ENCODE results near the gene MBD3. TPM values are rescaled to one million over a fixed set of nuclear protein-coding genes. Genes with fewer than 3 reads are reported as not detected.
"Not testable (repeated sequence)": the region's sequence is repeated elsewhere in the genome, so short reads cannot be mapped to it uniquely, and the experiment has no call there.

The MBD3 gene
- polyA plus RNA-seq, 2 donors: 50.0 to 72.8 TPM

- WGBS, 2 donors: 91% methylated on average over 24 of the region's 24 CpGs
- no peaks in the 10 kb centered on the region for H3K4me1 ChIP-seq (ENCODE audit: control insufficient read depth in 2 of 2, insufficient read depth in 2 of 2, low read length in 1 of 2)
- no peaks in the 10 kb centered on the region for H3K27me3 ChIP-seq (ENCODE audit: control insufficient read depth in 1 of 2, insufficient read depth in 2 of 2, low read length in 2 of 2)
- H3K4me3 ChIP-seq (ENCODE audit: low read depth in 1 of 2, low read length in 2 of 2): no peak overlapping the region
- peaks cover 0 to 8% of the 10 kb centered on the region in 2 donors for H3K36me3 ChIP-seq (ENCODE audit: control insufficient read depth in 2 of 2, insufficient read depth in 2 of 2, low read length in 1 of 2)
- no peaks in the 10 kb centered on the region for H3K9me3 ChIP-seq (ENCODE audit: control insufficient read depth in 2 of 2, insufficient read depth in 1 of 2, low read depth in 1 of 2, low read length in 1 of 2)
- no peak overlapping the region for H3K27ac ChIP-seq (ENCODE audit: low read depth in 2 of 2, low read length in 1 of 2)
These were observed 37.7 kb downstream of the MBD3 start for GRCh38 chr19:1554968-1555367.

- 87% methylated on average over 10 of the region's 10 CpGs for WGBS, 2 donors
- Histone ChIP-seq H3K27me3 (ENCODE audit: control insufficient read depth in 1 of 2, insufficient read depth in 2 of 2, low read length in 2 of 2) (no peaks in the 10 kb centered on the region), H3K36me3 (ENCODE audit: control insufficient read depth in 2 of 2, insufficient read depth in 2 of 2, low read length in 1 of 2) (peaks cover 0 to 8% of the 10 kb centered on the region in 2 donors), H3K9me3 (ENCODE audit: control insufficient read depth in 2 of 2, insufficient read depth in 1 of 2, low read depth in 1 of 2, low read length in 1 of 2) (no peaks in the 10 kb centered on the region), H3K4me3 (ENCODE audit: low read depth in 1 of 2, low read length in 2 of 2) (no peak overlapping the region), H3K4me1 (ENCODE audit: control insufficient read depth in 2 of 2, insufficient read depth in 2 of 2, low read length in 1 of 2) (no peaks in the 10 kb centered on the region), H3K27ac (ENCODE audit: low read depth in 2 of 2, low read length in 1 of 2) (no peak overlapping the region)
These were observed 39.2 kb downstream of the MBD3 start for GRCh38 chr19:1553415-1553814.

- Histone ChIP-seq H3K27ac (ENCODE audit: low read depth in 2 of 2, low read length in 1 of 2) (no peak overlapping the region), H3K36me3 (ENCODE audit: control insufficient read depth in 2 of 2, insufficient read depth in 2 of 2, low read length in 1 of 2) (peaks cover 0 to 6% of the 10 kb centered on the region in 2 donors), H3K4me1 (ENCODE audit: control insufficient read depth in 2 of 2, insufficient read depth in 2 of 2, low read length in 1 of 2) (no peaks in the 10 kb centered on the region), H3K27me3 (ENCODE audit: control insufficient read depth in 1 of 2, insufficient read depth in 2 of 2, low read length in 2 of 2) (no peaks in the 10 kb centered on the region), H3K9me3 (ENCODE audit: control insufficient read depth in 2 of 2, insufficient read depth in 1 of 2, low read depth in 1 of 2, low read length in 1 of 2) (no peaks in the 10 kb centered on the region), H3K4me3 (ENCODE audit: low read depth in 1 of 2, low read length in 2 of 2) (no peak overlapping the region)
- WGBS, 2 donors: 80 to 82% methylated on average over 17 of the region's 17 CpGs
These were observed 41.3 kb downstream of the MBD3 start for GRCh38 chr19:1551068-1552040.

- 79 to 82% methylated on average over 4 of the region's 4 CpGs for WGBS, 2 donors
- peaks cover 0 to 2% of the 10 kb centered on the region in 2 donors for H3K9me3 ChIP-seq (ENCODE audit: control insufficient read depth in 2 of 2, insufficient read depth in 1 of 2, low read depth in 1 of 2, low read length in 1 of 2)
- no peaks in the 10 kb centered on the region for H3K4me1 ChIP-seq (ENCODE audit: control insufficient read depth in 2 of 2, insufficient read depth in 2 of 2, low read length in 1 of 2)
- H3K36me3 ChIP-seq (ENCODE audit: control insufficient read depth in 2 of 2, insufficient read depth in 2 of 2, low read length in 1 of 2): peaks cover 0 to 2% of the 10 kb centered on the region in 2 donors
- no peak overlapping the region for H3K4me3 ChIP-seq (ENCODE audit: low read depth in 1 of 2, low read length in 2 of 2)
- no peak overlapping the region for H3K27ac ChIP-seq (ENCODE audit: low read depth in 2 of 2, low read length in 1 of 2)
- no peaks in the 10 kb centered on the region for H3K27me3 ChIP-seq (ENCODE audit: control insufficient read depth in 1 of 2, insufficient read depth in 2 of 2, low read length in 2 of 2)
These were observed 43.2 kb downstream of the MBD3 start for GRCh38 chr19:1549332-1549945.

GRCh38 chr19:1540365-1540925 is 52.2 kb downstream of the MBD3 start:
- H3K9me3 ChIP-seq (ENCODE audit: control insufficient read depth in 2 of 2, insufficient read depth in 1 of 2, low read depth in 1 of 2, low read length in 1 of 2): peaks cover 0 to 2% of the 10 kb centered on the region in 2 donors
- H3K36me3 ChIP-seq (ENCODE audit: control insufficient read depth in 2 of 2, insufficient read depth in 2 of 2, low read length in 1 of 2): no peaks in the 10 kb centered on the region
- H3K4me1 ChIP-seq (ENCODE audit: control insufficient read depth in 2 of 2, insufficient read depth in 2 of 2, low read length in 1 of 2): peaks cover 0 to 2% of the 10 kb centered on the region in 2 donors
- no peaks in the 10 kb centered on the region for H3K27me3 ChIP-seq (ENCODE audit: control insufficient read depth in 1 of 2, insufficient read depth in 2 of 2, low read length in 2 of 2)
- H3K4me3 ChIP-seq (ENCODE audit: low read depth in 1 of 2, low read length in 2 of 2): no peak overlapping the region
- H3K27ac ChIP-seq (ENCODE audit: low read depth in 2 of 2, low read length in 1 of 2): no peak overlapping the region
- WGBS, 2 donors: 23 to 28% methylated on average over 17 of the region's 17 CpGs

GRCh38 chr19:1539749-1540148 is 52.9 kb downstream of the MBD3 start:
- 82 to 83% methylated on average over 11 of the region's 11 CpGs for WGBS, 2 donors
- not testable (repeated sequence) for H3K4me1 ChIP-seq (ENCODE audit: control insufficient read depth in 2 of 2, insufficient read depth in 2 of 2, low read length in 1 of 2); H3K9me3 ChIP-seq (ENCODE audit: control insufficient read depth in 2 of 2, insufficient read depth in 1 of 2, low read depth in 1 of 2, low read length in 1 of 2); H3K36me3 ChIP-seq (ENCODE audit: control insufficient read depth in 2 of 2, insufficient read depth in 2 of 2, low read length in 1 of 2); H3K27me3 ChIP-seq (ENCODE audit: control insufficient read depth in 1 of 2, insufficient read depth in 2 of 2, low read length in 2 of 2); H3K27ac ChIP-seq (ENCODE audit: low read depth in 2 of 2, low read length in 1 of 2); H3K4me3 ChIP-seq (ENCODE audit: low read depth in 1 of 2, low read length in 2 of 2)

- Histone ChIP-seq H3K27me3 (ENCODE audit: control insufficient read depth in 1 of 2, insufficient read depth in 2 of 2, low read length in 2 of 2) (no peaks in the 10 kb centered on the region), H3K36me3 (ENCODE audit: control insufficient read depth in 2 of 2, insufficient read depth in 2 of 2, low read length in 1 of 2) (no peaks in the 10 kb centered on the region), H3K27ac (ENCODE audit: low read depth in 2 of 2, low read length in 1 of 2) (no peak overlapping the region), H3K9me3 (ENCODE audit: control insufficient read depth in 2 of 2, insufficient read depth in 1 of 2, low read depth in 1 of 2, low read length in 1 of 2) (peaks cover 0 to 2% of the 10 kb centered on the region in 2 donors), H3K4me1 (ENCODE audit: control insufficient read depth in 2 of 2, insufficient read depth in 2 of 2, low read length in 1 of 2) (peaks cover 0 to 2% of the 10 kb centered on the region in 2 donors), H3K4me3 (ENCODE audit: low read depth in 1 of 2, low read length in 2 of 2) (no peak overlapping the region)
- WGBS, 2 donors: 18 to 32% methylated on average over 15 of the region's 15 CpGs
These were observed 53.7 kb downstream of the MBD3 start for GRCh38 chr19:1538978-1539377.

GRCh38 chr19:1535699-1536098 is 57.0 kb downstream of the MBD3 start:
- not testable (repeated sequence) for H3K27me3 ChIP-seq (ENCODE audit: control insufficient read depth in 1 of 2, insufficient read depth in 2 of 2, low read length in 2 of 2); H3K4me1 ChIP-seq (ENCODE audit: control insufficient read depth in 2 of 2, insufficient read depth in 2 of 2, low read length in 1 of 2); H3K9me3 ChIP-seq (ENCODE audit: control insufficient read depth in 2 of 2, insufficient read depth in 1 of 2, low read depth in 1 of 2, low read length in 1 of 2); H3K36me3 ChIP-seq (ENCODE audit: control insufficient read depth in 2 of 2, insufficient read depth in 2 of 2, low read length in 1 of 2); H3K4me3 ChIP-seq (ENCODE audit: low read depth in 1 of 2, low read length in 2 of 2); H3K27ac ChIP-seq (ENCODE audit: low read depth in 2 of 2, low read length in 1 of 2)
- WGBS, 2 donors: 90 to 95% methylated on average over 7 of the region's 7 CpGs

GRCh38 chr19:1534972-1535371 is 57.7 kb downstream of the MBD3 start:
- Histone ChIP-seq H3K36me3 (ENCODE audit: control insufficient read depth in 2 of 2, insufficient read depth in 2 of 2, low read length in 1 of 2) (no peaks in the 10 kb centered on the region), H3K4me3 (ENCODE audit: low read depth in 1 of 2, low read length in 2 of 2) (no peak overlapping the region), H3K4me1 (ENCODE audit: control insufficient read depth in 2 of 2, insufficient read depth in 2 of 2, low read length in 1 of 2) (peaks cover 0 to 2% of the 10 kb centered on the region in 2 donors), H3K27me3 (ENCODE audit: control insufficient read depth in 1 of 2, insufficient read depth in 2 of 2, low read length in 2 of 2) (no peaks in the 10 kb centered on the region), H3K27ac (ENCODE audit: low read depth in 2 of 2, low read length in 1 of 2) (no peak overlapping the region), H3K9me3 (ENCODE audit: control insufficient read depth in 2 of 2, insufficient read depth in 1 of 2, low read depth in 1 of 2, low read length in 1 of 2) (no peaks in the 10 kb centered on the region)
- WGBS, 2 donors: 85 to 91% methylated on average over 14 of the region's 14 CpGs

All from esophagus (tissue), 2 donors.